ENCODE measurements around the gene GALNT5. TPM values are rescaled to one million over a fixed set of nuclear protein-coding genes. Genes with fewer than 3 reads are reported as not detected.

GALNT5 gene
- total RNA-seq, 1 experiment from 2014 or later, result not detected

GRCh38 chr2:157296958-157297357 lies 39.5 kb downstream of the GALNT5 start:
- intact Hi-C loops (cut with micrococcal nuclease; ENCODE audit: unreplicated experiment), result no loop called here
- Histone ChIP-seq H3K9me3 (ENCODE audit: low read depth, low read length, poor library complexity, severe bottlenecking) (no peaks in the 10 kb centered on the region), H3K36me3 (ENCODE audit: insufficient read depth, low read length, poor library complexity, severe bottlenecking) (no peaks in the 10 kb centered on the region), H3K27me3 (replicated peaks; ENCODE audit: insufficient read depth, low read depth, low read length, poor library complexity) (peaks cover 18% of the 10 kb centered on the region), H3K4me3 (ENCODE audit: low read depth, low read length, poor library complexity, severe bottlenecking) (no peak overlapping the region), H3K4me1 (ENCODE audit: insufficient read depth, low read length, poor library complexity, severe bottlenecking) (no peaks in the 10 kb centered on the region), H3K27ac (ENCODE audit: low read depth, low read length, poor library complexity, severe bottlenecking) (no peak overlapping the region)
- TF ChIP-seq, protein P1, sequence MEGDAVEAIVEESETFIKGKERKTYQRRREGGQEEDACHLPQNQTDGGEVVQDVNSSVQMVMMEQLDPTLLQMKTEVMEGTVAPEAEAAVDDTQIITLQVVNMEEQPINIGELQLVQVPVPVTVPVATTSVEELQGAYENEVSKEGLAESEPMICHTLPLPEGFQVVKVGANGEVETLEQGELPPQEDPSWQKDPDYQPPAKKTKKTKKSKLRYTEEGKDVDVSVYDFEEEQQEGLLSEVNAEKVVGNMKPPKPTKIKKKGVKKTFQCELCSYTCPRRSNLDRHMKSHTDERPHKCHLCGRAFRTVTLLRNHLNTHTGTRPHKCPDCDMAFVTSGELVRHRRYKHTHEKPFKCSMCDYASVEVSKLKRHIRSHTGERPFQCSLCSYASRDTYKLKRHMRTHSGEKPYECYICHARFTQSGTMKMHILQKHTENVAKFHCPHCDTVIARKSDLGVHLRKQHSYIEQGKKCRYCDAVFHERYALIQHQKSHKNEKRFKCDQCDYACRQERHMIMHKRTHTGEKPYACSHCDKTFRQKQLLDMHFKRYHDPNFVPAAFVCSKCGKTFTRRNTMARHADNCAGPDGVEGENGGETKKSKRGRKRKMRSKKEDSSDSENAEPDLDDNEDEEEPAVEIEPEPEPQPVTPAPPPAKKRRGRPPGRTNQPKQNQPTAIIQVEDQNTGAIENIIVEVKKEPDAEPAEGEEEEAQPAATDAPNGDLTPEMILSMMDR (conservative IDR thresholded peaks at IDR 0.05; ENCODE audit: low read depth, low read length), result no peak
- no peak for TF ChIP-seq EZH2 (IDR thresholded peaks at IDR 0.05; ENCODE audit: borderline replicate concordance, low read depth, low read length, poor library complexity, severe bottlenecking)
- DNase-seq (ENCODE audit: low spot score), result no peak
- CTCF ChIA-PET, result no interaction called here
- no TSS peak for BruUV-seq (replicated peaks)
- POLR2A ChIA-PET (ENCODE audit: low non-redundant PET), result no interaction called here

DNA sequence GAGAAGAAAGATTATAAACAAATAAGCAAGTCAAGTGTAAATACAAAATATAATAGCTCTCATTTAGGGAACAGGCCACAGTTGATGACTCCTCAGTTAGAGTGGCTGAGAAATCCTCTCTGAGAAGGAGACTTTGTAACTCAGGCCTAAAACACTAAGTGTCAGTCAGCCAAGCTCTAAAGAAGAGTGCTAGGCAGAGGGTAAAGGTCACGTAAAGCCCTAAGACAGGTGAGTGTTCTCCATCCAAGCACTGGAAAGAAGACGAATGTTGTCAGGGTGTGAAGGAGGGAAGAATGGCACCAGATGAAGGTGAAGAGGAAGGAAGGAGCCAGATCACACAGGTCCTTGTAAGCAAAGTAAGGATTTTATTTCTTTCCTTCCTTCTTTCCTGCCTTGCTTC lies 43.8 kb downstream of the GALNT5 start:
- intact Hi-C loops (cut with micrococcal nuclease; ENCODE audit: unreplicated experiment), result loop anchor here (10.0 kb wide), 1 partner anchor 473 kb away; no protein-coding TSS in a partner anchor
- Histone ChIP-seq H3K9me3 (ENCODE audit: low read depth, low read length, poor library complexity, severe bottlenecking) (no peaks in the 10 kb centered on the region), H3K27ac (ENCODE audit: low read depth, low read length, poor library complexity, severe bottlenecking) (no peak overlapping the region), H3K27me3 (replicated peaks; ENCODE audit: insufficient read depth, low read depth, low read length, poor library complexity) (peaks cover 50% of the 10 kb centered on the region), H3K4me1 (ENCODE audit: insufficient read depth, low read length, poor library complexity, severe bottlenecking) (no peaks in the 10 kb centered on the region), H3K36me3 (ENCODE audit: insufficient read depth, low read length, poor library complexity, severe bottlenecking) (no peaks in the 10 kb centered on the region), H3K4me3 (ENCODE audit: low read depth, low read length, poor library complexity, severe bottlenecking) (no peak overlapping the region)
- BruUV-seq (replicated peaks), result no TSS peak
- DNase-seq (ENCODE audit: low spot score), result no peak
- TF ChIP-seq, protein P1 (conservative IDR thresholded peaks at IDR 0.05; ENCODE audit: low read depth, low read length), result no peak
- no peak for TF ChIP-seq EZH2 (IDR thresholded peaks at IDR 0.05; ENCODE audit: borderline replicate concordance, low read depth, low read length, poor library complexity, severe bottlenecking)
- ChIA-PET CTCF (interaction anchor here (2.0 kb wide), 1 partner anchor 26 kb away, joined by 12 read pairs; no protein-coding TSS in a partner anchor), POLR2A (ENCODE audit: low non-redundant PET) (interaction anchor here (0.9 kb wide), 1 partner anchor 615 kb away, joined by 3 read pairs; no protein-coding TSS in a partner anchor)

GRCh38 chr2:157302492-157303099 lies 45.1 kb downstream of the GALNT5 start:
- TF ChIP-seq, protein P1 (conservative IDR thresholded peaks at IDR 0.05; ENCODE audit: low read depth, low read length), result peak; percentile 81
- no peak for TF ChIP-seq EZH2 (IDR thresholded peaks at IDR 0.05; ENCODE audit: borderline replicate concordance, low read depth, low read length, poor library complexity, severe bottlenecking)
- no peaks in the 10 kb centered on the region for H3K36me3 ChIP-seq (ENCODE audit: insufficient read depth, low read length, poor library complexity, severe bottlenecking)
- H3K27me3 ChIP-seq (replicated peaks; ENCODE audit: insufficient read depth, low read depth, low read length, poor library complexity), result peaks cover 48% of the 10 kb centered on the region
- POLR2A ChIA-PET (ENCODE audit: low non-redundant PET), result interaction anchor here (0.7 to 0.9 kb wide), 2 partner anchors 177 to 614 kb away, joined by 3 to 7 read pairs; no protein-coding TSS in a partner anchor
- CTCF ChIA-PET, result interaction anchor here (0.6 to 2.0 kb wide), 9 partner anchors 17 to 700 kb away, joined by 3 to 12 read pairs (median 4); no protein-coding TSS in a partner anchor
- H3K4me1 ChIP-seq (ENCODE audit: insufficient read depth, low read length, poor library complexity, severe bottlenecking), result no peaks in the 10 kb centered on the region
- H3K27ac ChIP-seq (ENCODE audit: low read depth, low read length, poor library complexity, severe bottlenecking), result no peak overlapping the region
- intact Hi-C loops (cut with micrococcal nuclease; ENCODE audit: unreplicated experiment), result loop anchor here (1.0 to 10.0 kb wide), 2 partner anchors 34 to 472 kb away; no protein-coding TSS in a partner anchor
- H3K9me3 ChIP-seq (ENCODE audit: low read depth, low read length, poor library complexity, severe bottlenecking), result no peaks in the 10 kb centered on the region
- no TSS peak for BruUV-seq (replicated peaks)
- H3K4me3 ChIP-seq (ENCODE audit: low read depth, low read length, poor library complexity, severe bottlenecking), result no peak overlapping the region
- peak; percentile 70 for DNase-seq (ENCODE audit: low spot score)

Data from A673 (cell line).